HEK293T (cell line): ENCODE measurements around the gene UTY.

Source experiments
- CTCF ChIA-PET: fragments of 350-600 bp; formaldehyde crosslinking; extraction: SDS; loops from one replicate; lab custom pipeline; 2021; ENCODE audit warnings: antibody characterized with exemption, inconsistent platforms; lab: Yijun Ruan, JAX
- POLR2A ChIA-PET: fragments of 350-600 bp; formaldehyde crosslinking; extraction: SDS; loops from one replicate; lab custom pipeline; 2020; ENCODE audit warnings: antibody characterized with exemption, inconsistent platforms; lab: Yijun Ruan, JAX
- DNase-seq: peaks from one replicate; pipeline ENCODE4 v3.0.0; 2012; ENCODE audit warnings: mixed read lengths; ENCODE audit errors: extremely low spot score
- ARNT ChIP-seq: fragments of 450-650 bp; IDR thresholded peaks from 2 replicates; pipeline ENCODE4 v1.6.1; 2017; ENCODE audit warnings: mild to moderate bottlenecking
- BHLHE40 ChIP-seq: fragments of 450-650 bp; IDR thresholded peaks from 2 replicates; pipeline ENCODE4 v1.6.1; 2016; ENCODE audit warnings: mild to moderate bottlenecking, moderate library complexity, borderline replicate concordance
- CTBP1 ChIP-seq: fragments of 450-650 bp; IDR thresholded peaks from 2 replicates; pipeline ENCODE4 v1.6.1; 2016; ENCODE audit warnings: borderline replicate concordance
- ELF4 ChIP-seq: fragments of 450-650 bp; IDR thresholded peaks from 2 replicates; pipeline ENCODE4 v1.6.1; 2017; ENCODE audit warnings: antibody characterized with exemption
- FOXA1 ChIP-seq: fragments of 450-650 bp; IDR thresholded peaks from 2 replicates; pipeline ENCODE4 v1.6.1; 2016; ENCODE audit warnings: mild to moderate bottlenecking
- FOXK2 ChIP-seq: fragments of 450-650 bp; IDR thresholded peaks from 2 replicates; pipeline ENCODE4 v1.6.1; 2016; ENCODE audit warnings: mild to moderate bottlenecking
- FOXM1 ChIP-seq: fragments of 450-650 bp; IDR thresholded peaks from 2 replicates; pipeline ENCODE4 v1.6.1; 2017; ENCODE audit warnings: mild to moderate bottlenecking, borderline replicate concordance
- HDGF ChIP-seq: fragments of 450-650 bp; IDR thresholded peaks from 2 replicates; pipeline ENCODE4 v1.6.1; 2017; ENCODE audit warnings: antibody characterized with exemption, borderline replicate concordance
- L3MBTL2 ChIP-seq: fragments of 450-650 bp; conservative IDR thresholded peaks from 2 replicates; pipeline ENCODE4 v1.6.1; 2016; ENCODE audit warnings: mild to moderate bottlenecking
- LEF1 ChIP-seq: fragments of 450-650 bp; IDR thresholded peaks from 2 replicates; pipeline ENCODE4 v1.6.1; 2017; ENCODE audit warnings: mild to moderate bottlenecking, borderline replicate concordance
- NFRKB ChIP-seq: fragments of 450-650 bp; IDR thresholded peaks from 2 replicates; pipeline ENCODE4 v1.6.1; 2016; ENCODE audit warnings: mild to moderate bottlenecking, moderate library complexity
- SP1 ChIP-seq: fragments of 450-650 bp; IDR thresholded peaks from 2 replicates; pipeline ENCODE4 v1.6.1; 2017
- SUZ12 ChIP-seq: fragments of 450-650 bp; IDR thresholded peaks from 2 replicates; pipeline ENCODE4 v1.6.1; 2016; ENCODE audit warnings: mild to moderate bottlenecking
- TARDBP ChIP-seq: fragments of 450-650 bp; IDR thresholded peaks from 2 replicates; pipeline ENCODE4 v1.6.1; 2016
- ZNF384 ChIP-seq: fragments of 450-650 bp; IDR thresholded peaks from 2 replicates; pipeline ENCODE4 v1.6.1; 2016
- TF ChIP-seq, protein P1 (sequence below): fragments of 450-650 bp; IDR thresholded peaks from 2 replicates; pipeline ENCODE4 v1.6.1; 2016

UTY gene

DNA sequence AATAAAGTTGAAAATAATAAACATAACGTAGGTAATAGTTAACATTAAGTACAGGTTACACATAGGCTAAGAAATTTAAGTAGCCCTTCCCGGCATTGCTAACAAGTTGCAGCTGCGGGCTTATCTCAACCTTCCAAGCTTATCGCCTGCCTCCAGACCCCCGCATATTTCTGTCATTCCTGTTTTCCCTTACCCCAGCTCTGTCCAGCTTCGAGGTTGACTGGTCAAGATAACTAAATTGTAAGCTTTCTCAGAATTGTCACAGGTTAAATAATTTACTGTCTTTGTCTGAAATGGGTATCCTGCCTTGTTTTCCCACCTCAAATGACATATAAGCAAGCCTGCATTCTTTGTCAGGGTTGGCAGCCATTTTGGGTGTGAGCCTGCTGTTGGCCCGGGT, 36.7 kb downstream of the UTY start:
- no peak for DNase-seq
- TF ChIP-seq FOXM1 (no peak), ZNF384 (no peak), SUZ12 (no peak), HDGF (no peak), FOXA1 (no peak), ARNT (no peak), SP1 (no peak), CTBP1 (no peak), ELF4 (no peak), BHLHE40 (no peak), LEF1 (no peak)
- TF ChIP-seq, protein P1, sequence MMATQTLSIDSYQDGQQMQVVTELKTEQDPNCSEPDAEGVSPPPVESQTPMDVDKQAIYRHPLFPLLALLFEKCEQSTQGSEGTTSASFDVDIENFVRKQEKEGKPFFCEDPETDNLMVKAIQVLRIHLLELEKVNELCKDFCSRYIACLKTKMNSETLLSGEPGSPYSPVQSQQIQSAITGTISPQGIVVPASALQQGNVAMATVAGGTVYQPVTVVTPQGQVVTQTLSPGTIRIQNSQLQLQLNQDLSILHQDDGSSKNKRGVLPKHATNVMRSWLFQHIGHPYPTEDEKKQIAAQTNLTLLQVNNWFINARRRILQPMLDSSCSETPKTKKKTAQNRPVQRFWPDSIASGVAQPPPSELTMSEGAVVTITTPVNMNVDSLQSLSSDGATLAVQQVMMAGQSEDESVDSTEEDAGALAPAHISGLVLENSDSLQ, result no peak
- ChIA-PET POLR2A (no interaction called here), CTCF (no interaction called here)

DNA sequence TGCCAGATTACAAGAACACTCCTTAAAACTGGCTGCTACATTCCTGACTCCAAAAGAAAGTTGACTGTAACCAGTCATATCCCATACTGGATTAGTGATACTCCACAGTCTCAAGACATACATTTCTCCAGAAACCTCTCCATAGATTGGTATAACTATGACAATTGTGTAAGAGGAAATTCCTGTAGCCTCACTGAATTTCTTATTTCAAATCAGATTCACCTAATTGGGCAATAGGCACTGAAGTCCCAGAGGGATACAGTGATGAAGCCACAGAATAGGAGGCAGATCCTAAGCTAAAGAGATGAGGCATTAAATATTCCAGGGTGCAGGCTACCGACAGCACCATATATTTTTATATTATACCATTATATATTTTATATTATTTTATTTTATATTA, 39.0 kb downstream of the UTY start:
- CTCF ChIA-PET, result no interaction called here
- no peak for DNase-seq
- POLR2A ChIA-PET, result no interaction called here
- TF ChIP-seq HDGF (no peak), FOXK2 (no peak), TARDBP (no peak), FOXA1 (no peak), NFRKB (no peak), LEF1 (no peak), BHLHE40 (no peak), FOXM1 (no peak), CTBP1 (no peak)
- TF ChIP-seq, protein P1, result no peak

DNA sequence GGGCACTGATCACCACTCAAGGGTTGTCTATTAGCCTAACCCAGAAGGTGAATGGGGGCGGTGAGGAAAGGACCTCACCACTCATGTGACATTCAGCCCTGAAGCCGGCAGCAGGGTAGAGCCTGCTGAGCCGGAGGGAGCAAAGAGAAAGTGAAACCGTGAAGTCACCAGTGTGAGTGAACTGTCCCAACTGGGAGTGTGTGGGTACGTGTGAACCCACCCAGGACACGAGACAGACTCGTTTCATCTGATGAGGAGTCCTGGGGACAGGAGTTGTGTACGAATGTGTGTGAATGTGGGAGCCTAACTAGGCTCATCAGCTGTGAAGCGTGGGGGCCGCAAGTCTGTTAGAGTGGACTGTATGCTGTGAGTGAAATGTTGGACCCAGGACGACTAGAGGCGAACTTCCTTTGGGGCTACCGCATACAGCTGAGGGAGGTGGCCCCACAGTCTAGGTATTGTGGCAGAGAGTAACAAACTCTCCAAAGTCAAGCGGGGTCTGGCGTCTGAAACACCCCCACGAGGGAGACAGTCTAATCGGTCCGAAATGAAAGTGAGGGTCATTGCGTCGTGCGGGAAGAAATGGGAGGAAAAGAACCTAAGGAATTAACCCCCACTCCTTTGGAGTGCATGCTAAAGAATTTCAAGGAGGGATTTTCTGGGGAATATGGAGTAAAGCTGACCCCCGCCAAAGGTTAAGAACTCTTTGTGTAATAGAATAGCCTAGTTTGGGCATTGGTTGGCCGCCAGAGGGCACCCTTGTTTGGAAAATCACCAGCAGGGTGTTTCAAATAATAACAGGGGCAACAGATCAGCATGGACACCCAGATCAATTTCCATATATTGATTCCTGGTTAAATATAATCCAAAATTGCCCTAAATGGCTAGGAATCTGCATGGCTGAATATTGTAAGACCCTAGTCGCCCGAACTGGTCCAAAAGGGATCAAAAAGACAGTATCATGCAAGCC, 43.6 kb downstream of the UTY start:
- ChIA-PET CTCF (no interaction called here), POLR2A (no interaction called here)
- no peak for DNase-seq
- TF ChIP-seq CTBP1, result no peak
- TF ChIP-seq L3MBTL2, result no peak
- no peak for TF ChIP-seq ELF4
- no peak for TF ChIP-seq FOXM1

DNA sequence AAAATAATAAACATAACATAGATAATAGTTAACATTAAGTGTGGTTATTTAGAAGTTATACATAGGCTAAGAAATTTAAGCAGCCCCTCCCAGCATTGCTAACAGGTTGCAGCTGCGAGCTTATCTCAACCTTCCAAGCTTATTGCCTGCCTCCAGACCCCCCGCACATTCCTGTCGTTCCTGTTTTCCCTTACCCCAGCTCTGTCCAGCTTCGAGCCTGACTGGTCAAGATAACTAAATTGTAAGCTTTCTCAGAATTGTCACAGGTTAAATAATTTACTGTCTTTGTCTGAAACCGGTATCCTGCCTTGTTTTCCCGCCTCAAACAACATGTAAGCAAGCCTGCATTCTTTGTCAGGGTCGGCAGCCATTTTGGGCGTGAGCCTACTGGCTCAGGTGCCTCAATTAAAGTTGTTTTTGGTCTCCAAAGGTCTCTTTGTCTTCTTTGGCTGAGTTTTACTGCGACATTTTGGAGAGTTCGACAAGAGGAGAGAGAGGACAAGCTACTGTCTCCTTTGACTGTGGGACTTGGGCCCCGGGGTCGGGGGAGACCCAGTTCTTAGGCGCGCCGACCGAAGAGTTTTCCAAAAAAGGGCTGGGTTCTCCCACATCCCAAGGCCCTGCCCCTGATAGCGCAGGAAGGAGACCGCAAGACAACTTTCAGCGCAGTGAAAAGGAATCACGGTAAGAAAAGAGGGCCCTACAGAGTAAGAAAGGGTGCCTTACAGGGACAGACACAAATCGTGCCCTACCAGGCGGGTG, 44.4 kb downstream of the UTY start:
- TF ChIP-seq FOXA1, result no peak
- no peak for TF ChIP-seq LEF1
- TF ChIP-seq HDGF, result no peak
- TF ChIP-seq L3MBTL2, result no peak
- TF ChIP-seq FOXM1, result no peak
- no peak for DNase-seq
- POLR2A ChIA-PET, result no interaction called here
- CTCF ChIA-PET, result no interaction called here

DNA sequence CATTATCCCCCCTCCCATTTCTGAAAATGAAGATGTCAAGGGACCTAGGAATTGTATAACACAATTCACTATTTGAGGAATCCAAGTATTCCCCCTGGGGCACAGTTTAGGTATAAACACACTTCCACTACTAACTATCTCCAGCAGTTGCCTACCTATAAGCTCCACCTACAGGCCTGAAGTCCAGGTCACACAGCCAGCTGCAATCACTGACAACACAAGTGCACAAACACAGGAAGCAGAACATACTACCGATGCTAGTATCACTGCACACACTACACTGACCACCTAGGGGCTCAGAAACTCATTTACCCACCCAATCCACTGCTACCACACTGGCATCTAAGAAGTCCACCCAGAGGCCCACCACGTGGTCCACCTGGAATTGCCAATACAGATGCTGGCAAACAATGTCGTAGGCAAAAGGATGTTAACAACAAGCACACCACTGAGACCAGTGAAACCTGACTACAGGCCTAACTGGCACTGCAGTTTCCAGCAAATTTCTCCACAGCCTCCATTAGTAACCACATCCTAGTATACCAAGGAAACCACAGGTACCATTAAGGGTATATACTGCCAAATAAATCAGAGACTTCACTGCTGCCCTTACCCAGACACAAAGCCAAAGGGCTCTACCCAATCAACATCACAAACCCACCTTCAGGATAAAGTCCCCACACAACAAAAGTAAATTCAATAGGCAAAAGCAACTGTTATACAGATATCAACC, 47.4 kb downstream of the UTY start:
- TF ChIP-seq LEF1 (no peak), TARDBP (no peak), L3MBTL2 (no peak), FOXK2 (no peak), ZNF384 (no peak), SP1 (no peak), ARNT (no peak), NFRKB (no peak), HDGF (no peak), SUZ12 (no peak), FOXM1 (no peak), CTBP1 (no peak), FOXA1 (no peak), BHLHE40 (no peak), ELF4 (no peak)
- TF ChIP-seq, protein P1, result no peak
- CTCF ChIA-PET, result no interaction called here
- DNase-seq, result no peak
- POLR2A ChIA-PET, result no interaction called here
